ENCODE data around the gene E2F2.
"Not testable (repeated sequence)": the region's sequence is repeated elsewhere in the genome, so short reads cannot be mapped to it uniquely, and the experiment has no call there.

The E2F2 gene

DNA sequence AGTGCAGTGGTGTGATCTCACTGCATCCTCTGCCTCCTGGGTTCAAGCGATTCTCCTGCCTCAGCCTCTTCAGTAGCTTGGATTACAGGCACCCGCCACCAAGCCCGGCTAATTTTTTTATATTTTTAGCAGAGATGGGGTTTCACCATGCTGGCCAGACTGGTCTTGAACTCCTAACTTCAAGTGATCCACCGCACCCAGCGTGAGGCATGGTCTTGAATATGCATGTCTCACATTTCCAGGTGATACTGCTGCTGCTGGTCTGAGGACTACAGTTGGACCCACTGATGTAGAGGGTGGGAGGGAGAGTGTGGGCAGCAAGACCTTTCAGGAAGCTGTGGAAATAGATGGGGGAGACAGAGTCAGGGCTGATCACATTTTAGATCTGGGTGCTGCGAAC, 25.2 kb downstream of the E2F2 start:
- no peaks in the 10 kb centered on the region for H3K9me3 ChIP-seq
- no peak for DNase-seq
- H3K4me1 ChIP-seq: no peaks in the 10 kb centered on the region
- no peaks in the 10 kb centered on the region for H3K36me3 ChIP-seq
- no peak overlapping the region for H3K4me3 ChIP-seq
- H3K27me3 ChIP-seq: no peaks in the 10 kb centered on the region
- TF ChIP-seq, protein P1, sequence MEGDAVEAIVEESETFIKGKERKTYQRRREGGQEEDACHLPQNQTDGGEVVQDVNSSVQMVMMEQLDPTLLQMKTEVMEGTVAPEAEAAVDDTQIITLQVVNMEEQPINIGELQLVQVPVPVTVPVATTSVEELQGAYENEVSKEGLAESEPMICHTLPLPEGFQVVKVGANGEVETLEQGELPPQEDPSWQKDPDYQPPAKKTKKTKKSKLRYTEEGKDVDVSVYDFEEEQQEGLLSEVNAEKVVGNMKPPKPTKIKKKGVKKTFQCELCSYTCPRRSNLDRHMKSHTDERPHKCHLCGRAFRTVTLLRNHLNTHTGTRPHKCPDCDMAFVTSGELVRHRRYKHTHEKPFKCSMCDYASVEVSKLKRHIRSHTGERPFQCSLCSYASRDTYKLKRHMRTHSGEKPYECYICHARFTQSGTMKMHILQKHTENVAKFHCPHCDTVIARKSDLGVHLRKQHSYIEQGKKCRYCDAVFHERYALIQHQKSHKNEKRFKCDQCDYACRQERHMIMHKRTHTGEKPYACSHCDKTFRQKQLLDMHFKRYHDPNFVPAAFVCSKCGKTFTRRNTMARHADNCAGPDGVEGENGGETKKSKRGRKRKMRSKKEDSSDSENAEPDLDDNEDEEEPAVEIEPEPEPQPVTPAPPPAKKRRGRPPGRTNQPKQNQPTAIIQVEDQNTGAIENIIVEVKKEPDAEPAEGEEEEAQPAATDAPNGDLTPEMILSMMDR (IDR thresholded peaks at IDR 0.05): no peak
- intact Hi-C loops (cut with DNase I; ENCODE audit: low total_unique reads): no loop called here
- no peak overlapping the region for H3K27ac ChIP-seq

DNA sequence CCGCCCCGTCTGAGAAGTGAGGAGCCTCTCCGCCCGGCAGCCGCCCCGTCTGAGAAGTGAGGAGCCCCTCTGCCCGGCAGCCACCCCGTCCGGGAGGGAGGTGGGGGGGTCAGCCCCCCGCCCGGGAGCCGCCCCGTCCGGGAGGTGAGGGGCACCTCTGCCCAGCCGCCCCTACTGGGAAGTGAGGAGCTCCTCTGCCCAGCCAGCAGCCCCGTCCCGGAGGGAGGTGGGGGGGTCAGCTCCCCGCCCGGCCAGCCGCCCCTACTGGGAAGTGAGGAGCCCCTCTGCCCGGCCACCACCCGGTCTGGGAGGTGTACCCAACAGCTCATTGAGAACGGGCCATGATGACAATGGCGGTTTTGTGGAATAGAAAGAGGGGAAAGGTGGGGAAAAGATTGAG, 26.9 kb downstream of the E2F2 start:
- H3K4me3 ChIP-seq; H3K36me3 ChIP-seq; H3K27ac ChIP-seq; H3K4me1 ChIP-seq; H3K27me3 ChIP-seq; DNase-seq; intact Hi-C loops (cut with DNase I; ENCODE audit: low total_unique reads); H3K9me3 ChIP-seq: not testable (repeated sequence)

DNA sequence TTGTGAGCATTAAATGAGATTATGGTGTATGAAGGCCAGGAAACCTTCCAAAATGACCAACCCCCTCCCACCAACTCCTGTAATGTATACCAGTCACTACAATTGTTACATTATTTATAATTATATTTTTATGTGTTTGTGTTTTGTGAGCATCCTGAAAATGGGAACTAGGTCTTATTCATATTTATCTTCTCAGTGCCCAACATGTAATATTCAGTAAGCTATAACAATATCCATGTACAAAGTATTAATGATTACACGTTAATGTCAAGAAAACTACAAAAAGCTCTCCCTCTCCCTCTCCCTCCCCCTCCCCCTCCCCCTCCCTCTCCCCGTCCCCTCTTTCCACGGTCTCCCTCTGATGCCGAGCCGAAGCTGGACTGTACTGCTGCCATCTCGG, 28.1 kb downstream of the E2F2 start:
- TF ChIP-seq, protein P1 (IDR thresholded peaks at IDR 0.05): no peak
- Histone ChIP-seq H3K27me3 (no peaks in the 10 kb centered on the region), H3K36me3 (no peaks in the 10 kb centered on the region), H3K4me3 (no peak overlapping the region), H3K9me3 (no peaks in the 10 kb centered on the region), H3K4me1 (no peaks in the 10 kb centered on the region), H3K27ac (no peak overlapping the region)
- no peak for DNase-seq
- intact Hi-C loops (cut with DNase I; ENCODE audit: low total_unique reads): no loop called here

DNA sequence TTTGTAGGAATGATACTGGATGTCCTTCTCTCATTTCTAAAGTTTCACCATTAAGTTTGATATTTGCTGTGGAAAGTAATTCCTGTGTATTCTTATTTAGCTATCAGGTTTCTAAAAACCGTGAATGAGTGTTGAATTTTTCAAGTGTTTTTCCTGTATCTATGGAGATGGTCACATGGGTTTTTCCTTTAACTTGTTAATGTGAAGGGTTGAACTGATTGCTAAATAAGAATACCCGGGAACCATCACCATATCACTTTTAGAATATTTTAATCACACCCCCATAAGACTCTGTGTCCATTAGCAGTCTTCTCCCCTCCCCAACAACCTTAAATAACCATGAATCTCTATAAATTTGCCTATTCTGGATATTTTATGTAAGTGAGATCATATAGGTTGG, 30.6 kb downstream of the E2F2 start:
- H3K4me3 ChIP-seq: no peak overlapping the region
- H3K36me3 ChIP-seq: no peaks in the 10 kb centered on the region
- DNase-seq: no peak
- no peaks in the 10 kb centered on the region for H3K9me3 ChIP-seq
- H3K27ac ChIP-seq: no peak overlapping the region
- no peaks in the 10 kb centered on the region for H3K27me3 ChIP-seq
- intact Hi-C loops (cut with DNase I; ENCODE audit: low total_unique reads): no loop called here
- TF ChIP-seq, protein P1 (IDR thresholded peaks at IDR 0.05): no peak
- H3K4me1 ChIP-seq: no peaks in the 10 kb centered on the region

DNA sequence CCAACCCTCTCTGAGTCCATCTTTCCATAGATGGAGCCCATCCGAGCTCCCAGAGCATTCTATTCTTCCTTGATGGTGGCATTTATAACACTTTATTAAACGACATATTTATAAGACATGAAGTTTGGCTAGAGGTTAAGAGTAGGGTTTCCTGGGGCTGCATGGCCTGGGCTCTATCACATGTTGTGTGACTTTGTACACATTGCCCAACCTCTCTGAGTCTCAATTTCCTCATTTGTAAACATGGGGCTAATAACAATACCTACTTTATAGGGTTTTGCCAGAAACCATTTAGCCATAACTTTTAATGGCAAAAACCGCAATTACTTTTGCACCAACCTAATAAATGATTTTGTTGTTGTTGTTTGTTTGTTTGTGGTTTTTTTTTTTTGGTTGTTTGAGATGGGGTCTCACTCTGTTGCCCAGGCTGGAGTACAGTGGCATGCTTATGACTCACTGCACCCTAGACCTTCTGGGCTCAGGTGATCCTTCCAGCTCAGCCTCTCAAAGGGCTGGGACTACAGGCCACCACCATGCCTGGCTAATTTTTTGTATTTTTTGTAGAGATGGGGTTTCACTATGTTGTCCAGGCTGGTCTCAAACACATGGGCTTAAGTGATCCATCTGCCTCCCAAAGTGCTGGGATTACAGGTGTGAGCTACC, 33.1 kb downstream of the E2F2 start:
- H3K27ac ChIP-seq: no peak overlapping the region
- intact Hi-C loops (cut with DNase I; ENCODE audit: low total_unique reads): loop anchor here (5.0 kb wide), 1 partner anchor 39 kb away; no protein-coding TSS in a partner anchor
- H3K4me1 ChIP-seq: no peaks in the 10 kb centered on the region
- no peaks in the 10 kb centered on the region for H3K27me3 ChIP-seq
- H3K36me3 ChIP-seq: no peaks in the 10 kb centered on the region
- no peak overlapping the region for H3K4me3 ChIP-seq
- TF ChIP-seq, protein P1 (IDR thresholded peaks at IDR 0.05): no peak
- H3K9me3 ChIP-seq: no peaks in the 10 kb centered on the region
- DNase-seq: no peak

DNA sequence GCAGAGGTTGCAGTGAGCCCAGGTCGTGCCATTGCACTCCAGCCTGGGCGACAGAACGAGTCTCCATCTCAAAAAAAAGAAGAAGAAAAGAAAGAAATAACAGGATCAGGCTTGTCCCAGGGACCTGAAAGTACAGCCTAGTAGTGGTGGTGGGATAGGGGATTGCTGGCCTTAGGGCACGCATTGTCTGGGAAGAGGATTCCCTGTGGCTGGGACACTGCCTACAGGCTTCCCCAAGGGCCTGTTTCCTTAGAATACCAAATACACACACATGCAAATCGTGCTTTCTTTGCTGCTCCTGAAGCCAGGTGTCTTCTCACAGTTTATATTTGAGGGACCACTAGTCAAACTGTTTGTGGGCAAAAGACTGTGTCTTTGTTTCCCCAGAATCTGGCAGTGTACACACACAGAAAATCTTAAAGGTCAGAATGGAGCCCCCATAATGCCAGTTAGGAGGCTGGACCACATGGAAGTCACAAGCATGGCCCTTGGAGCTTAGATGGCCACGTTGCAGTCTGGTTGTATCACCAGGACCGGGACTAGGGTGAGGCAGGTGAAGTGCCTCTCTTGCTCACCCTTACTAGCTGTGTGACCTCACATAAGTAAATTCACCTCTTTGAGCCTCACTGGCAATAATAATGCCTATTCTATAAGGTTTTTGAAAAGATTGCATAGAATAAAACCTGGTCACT, 34.4 kb downstream of the E2F2 start:
- intact Hi-C loops (cut with DNase I; ENCODE audit: low total_unique reads): loop anchor here (5.0 kb wide), 1 partner anchor 41 kb away; no protein-coding TSS in a partner anchor

DNA sequence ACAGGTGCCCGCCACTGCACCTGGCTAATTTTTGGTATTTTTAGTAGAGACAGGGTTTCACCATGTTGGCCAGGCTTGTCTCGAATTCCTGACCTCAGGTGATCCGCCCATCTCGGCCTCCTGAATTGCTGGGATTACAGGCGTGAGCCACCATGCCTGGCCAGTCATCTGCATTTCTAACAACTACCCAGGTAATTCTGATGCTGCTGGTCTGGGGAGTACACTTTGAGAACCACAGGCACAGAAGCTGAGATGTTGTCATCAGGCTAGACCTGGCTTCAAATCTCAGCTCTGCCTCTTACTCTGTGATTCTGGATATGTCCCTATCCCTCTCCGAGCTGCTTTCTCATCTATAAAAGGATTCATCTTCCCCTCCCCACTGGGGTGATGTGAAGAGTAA, 36.2 kb downstream of the E2F2 start:
- not testable (repeated sequence) for H3K27ac ChIP-seq, DNase-seq, H3K4me3 ChIP-seq, H3K4me1 ChIP-seq, H3K27me3 ChIP-seq, H3K36me3 ChIP-seq, H3K9me3 ChIP-seq
- intact Hi-C loops (cut with DNase I; ENCODE audit: low total_unique reads): loop anchor here (5.0 kb wide), 1 partner anchor 42 kb away; no protein-coding TSS in a partner anchor

More for the DNA sequence above, 34.4 kb downstream of the E2F2 start:
- no peaks in the 10 kb centered on the region for H3K4me1 ChIP-seq
- H3K27ac ChIP-seq: no peak overlapping the region
- no peaks in the 10 kb centered on the region for H3K36me3 ChIP-seq
- H3K9me3 ChIP-seq: no peaks in the 10 kb centered on the region
- TF ChIP-seq, protein P1 (IDR thresholded peaks at IDR 0.05): no peak
- no peak for DNase-seq
- H3K27me3 ChIP-seq: no peaks in the 10 kb centered on the region
- H3K4me3 ChIP-seq: no peak overlapping the region

DNA sequence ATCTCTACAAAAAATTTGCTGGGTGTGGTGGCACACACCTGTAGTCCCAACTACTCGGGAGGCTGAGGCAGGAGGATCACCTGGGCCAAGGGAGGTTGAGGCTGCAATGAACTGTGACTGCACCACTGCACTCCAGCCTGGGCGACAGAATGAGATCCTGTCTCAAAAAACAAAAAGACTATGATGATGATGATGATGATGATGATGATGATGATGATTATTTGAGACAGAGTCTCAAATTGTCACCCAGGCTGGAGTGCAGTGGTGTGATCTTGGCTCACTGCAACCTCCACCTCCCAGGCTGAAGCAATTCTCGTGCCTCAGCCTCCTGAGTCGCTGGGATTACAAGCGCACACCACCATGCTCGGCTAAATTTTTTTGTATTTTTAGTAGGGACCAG, 38.3 kb downstream of the E2F2 start:
- H3K36me3 ChIP-seq; H3K27ac ChIP-seq; H3K4me1 ChIP-seq; H3K4me3 ChIP-seq; intact Hi-C loops (cut with DNase I; ENCODE audit: low total_unique reads); DNase-seq; H3K9me3 ChIP-seq; H3K27me3 ChIP-seq: not testable (repeated sequence)

All from tibial artery (tissue), 4 donors.